A673 (cell line): ENCODE data around the gene STAP2. TPM values are rescaled to one million over a fixed set of nuclear protein-coding genes. Genes with fewer than 3 reads are reported as not detected.

Experiments used
- BruUV-seq: library from RNA; stranded (reverse); fragments of 400-500 nt; replicated peaks from 2 replicates; lab custom pipeline; 2021; lab: Mats Ljungman, UMichigan
- CTCF ChIA-PET: fragments of 300-600 bp; sonication (Branson Sonifier 250); formaldehyde crosslinking; loops from one replicate; lab custom pipeline; 2022; ENCODE audit warnings: antibody characterized with exemption; lab: Charles Lee
- POLR2A ChIA-PET: fragments of 300-600 bp; sonication (Branson Sonifier 250); formaldehyde crosslinking; loops from one replicate; lab custom pipeline; 2022; ENCODE audit warnings: antibody characterized with exemption; ENCODE audit not compliant: low non-redundant PET; lab: Charles Lee
- DNase-seq: peaks from one replicate; pipeline ENCODE4 v3.0.0-alpha.2; 2015; ENCODE audit warnings: low spot score
- H3K27ac ChIP-seq: fragments of 200-600 bp; sonication (generic); 2 replicates; pipeline ENCODE4 v1.5.1; 2016; ENCODE audit warnings: mixed run types, low read depth, mild to moderate bottlenecking, mixed read lengths, antibody characterized with exemption, low read length; ENCODE audit not compliant: poor library complexity, severe bottlenecking
- H3K27me3 ChIP-seq: fragments of 200-600 bp; sonication (generic); replicated peaks from 2 replicates; pipeline ENCODE4 v1.6.1; 2017; ENCODE audit warnings: mixed run types, low read depth, mild to moderate bottlenecking, mixed read lengths, antibody characterized with exemption, low read length; ENCODE audit not compliant: insufficient read depth, poor library complexity
- H3K36me3 ChIP-seq: fragments of 200-600 bp; sonication (generic); 2 replicates; pipeline ENCODE4 v1.6.1; 2016; ENCODE audit warnings: mixed run types, mild to moderate bottlenecking, mixed read lengths, antibody characterized with exemption, low read length; ENCODE audit not compliant: insufficient read depth, poor library complexity, severe bottlenecking
- H3K4me1 ChIP-seq: fragments of 200-600 bp; sonication (generic); 2 replicates; pipeline ENCODE4 v1.6.1; 2017; ENCODE audit warnings: mixed run types, mild to moderate bottlenecking, mixed read lengths, antibody characterized with exemption, low read length; ENCODE audit not compliant: insufficient read depth, poor library complexity, severe bottlenecking
- H3K4me3 ChIP-seq: fragments of 200-600 bp; sonication (generic); 2 replicates; pipeline ENCODE4 v1.5.1; 2016; ENCODE audit warnings: low read depth, mixed run types, mild to moderate bottlenecking, mixed read lengths, low read length; ENCODE audit not compliant: poor library complexity, severe bottlenecking
- H3K9me3 ChIP-seq: fragments of 200-600 bp; sonication (generic); 2 replicates; pipeline ENCODE4 v1.6.1; 2016; ENCODE audit warnings: mixed run types, low read depth, mild to moderate bottlenecking, mixed read lengths, antibody characterized with exemption, low read length; ENCODE audit not compliant: poor library complexity, severe bottlenecking
- CTCF ChIP-seq: fragments of 300-800, 200-600 bp; sonication (generic); conservative IDR thresholded peaks from 2 replicates; pipeline ENCODE4 v1.5.1; 2017; ENCODE audit warnings: low read depth, mild to moderate bottlenecking, antibody characterized with exemption, low read length, moderate library complexity, mixed read lengths
- EZH2 ChIP-seq: fragments of 200-600 bp; sonication (generic); IDR thresholded peaks from 2 replicates; pipeline ENCODE4 v1.6.1; 2017; ENCODE audit warnings: borderline replicate concordance, low read depth, mild to moderate bottlenecking, mixed read lengths, antibody characterized with exemption, low read length; ENCODE audit not compliant: poor library complexity, severe bottlenecking
- intact Hi-C: fragments of 100-400 bp; cut with micrococcal nuclease; formaldehyde crosslinking; loops from one replicate; pipeline ENCODE4 v1.10.0; 2022; ENCODE audit not compliant: unreplicated experiment
- total RNA-seq: library from RNA; stranded (reverse); gene quantifications from 2 replicates; pipeline ENCODE4 v1.2.3, GENCODE V29; 2021

STAP2 gene
- total RNA-seq, 1 experiment from 2014 or later, result 2.0 TPM

- intact Hi-C loops, result no loop called here
- CTCF ChIA-PET, result no interaction called here
- no peaks in the 10 kb centered on the region for H3K36me3 ChIP-seq
- POLR2A ChIA-PET, result no interaction called here
- H3K27me3 ChIP-seq, result no peaks in the 10 kb centered on the region
- no peak within 1 kb of the TSS for H3K4me3 ChIP-seq
- no peaks in the 10 kb centered on the region for H3K9me3 ChIP-seq
- no peak for DNase-seq
- no peak within 1 kb of the TSS for H3K27ac ChIP-seq
- TF ChIP-seq EZH2 (no peak), CTCF (no peak)
- no peaks in the 10 kb centered on the region for H3K4me1 ChIP-seq
- no TSS peak for BruUV-seq
These were observed 36.4 kb downstream of the STAP2 start, which contains the start of gene TMIGD2 for GRCh38 chr19:4302243-4302640. TSS of gene TMIGD2 (minus strand) at chr19:4302389. CDS start at chr19:4302385, 4 bp downstream.

GRCh38 chr19:4301590-4302242, 36.9 kb downstream of the STAP2 start:
- Histone ChIP-seq H3K4me3 (no peak overlapping the region), H3K36me3 (no peaks in the 10 kb centered on the region), H3K27me3 (no peaks in the 10 kb centered on the region), H3K9me3 (no peaks in the 10 kb centered on the region), H3K27ac (no peak overlapping the region), H3K4me1 (peaks cover 2% of the 10 kb centered on the region)
- CTCF ChIA-PET, result no interaction called here
- intact Hi-C loops, result no loop called here
- no peak for DNase-seq
- no peak for TF ChIP-seq CTCF
- TF ChIP-seq EZH2, result no peak
- no TSS peak for BruUV-seq
- POLR2A ChIA-PET, result no interaction called here

- Histone ChIP-seq H3K4me1 (peaks cover 5% of the 10 kb centered on the region), H3K27ac (no peak overlapping the region), H3K27me3 (no peaks in the 10 kb centered on the region), H3K4me3 (no peak overlapping the region), H3K9me3 (no peaks in the 10 kb centered on the region), H3K36me3 (no peaks in the 10 kb centered on the region)
- intact Hi-C loops, result no loop called here
- CTCF ChIA-PET, result no interaction called here
- no peak for TF ChIP-seq EZH2
- TF ChIP-seq CTCF, result no peak
- DNase-seq, result no peak
- POLR2A ChIA-PET, result no interaction called here
- BruUV-seq, result no TSS peak
These were observed 38.0 kb downstream of the STAP2 start for GRCh38 chr19:4300589-4300988.
